OCI-LY1 (cell line): ENCODE data around the gene MTHFD1L.

Experiments used
- EZH2 ChIP-seq: fragments of 200-600 bp; sonication (generic), shearing (Covaris generic); IDR thresholded peaks from 2 replicates; pipeline ENCODE4 v1.8.0; 2017; ENCODE audit warnings: borderline replicate concordance, mixed run types, mild to moderate bottlenecking, antibody characterized with exemption, low read length, moderate library complexity, mixed read lengths
- TF ChIP-seq, protein P1 (sequence below): fragments of 200-600 bp; sonication (generic), shearing (Covaris generic); IDR thresholded peaks from 2 replicates; pipeline ENCODE4 v1.5.1; 2017; ENCODE audit warnings: mild to moderate bottlenecking, antibody characterized with exemption, low read length, moderate library complexity, mixed read lengths

DNA sequence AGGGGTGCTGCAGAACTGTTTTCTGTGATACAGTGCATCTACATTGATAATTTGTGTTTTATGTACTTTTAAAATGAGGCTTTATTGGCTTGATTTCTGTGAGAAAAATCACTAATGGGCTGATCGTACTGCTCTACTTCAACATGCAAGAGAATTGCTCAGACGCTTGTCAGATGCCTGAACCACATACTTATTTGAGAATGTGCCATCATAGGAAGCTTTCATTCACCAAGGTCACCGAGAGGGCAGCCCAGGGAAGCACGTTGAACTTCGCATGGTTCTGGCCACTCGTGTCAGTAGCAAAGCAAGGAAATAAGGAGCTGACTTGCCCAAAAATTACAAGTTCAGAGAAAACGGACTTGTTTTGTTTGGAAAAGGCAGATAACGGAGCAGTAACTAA, 205.8 kb downstream of the MTHFD1L start:
- TF ChIP-seq, protein P1, sequence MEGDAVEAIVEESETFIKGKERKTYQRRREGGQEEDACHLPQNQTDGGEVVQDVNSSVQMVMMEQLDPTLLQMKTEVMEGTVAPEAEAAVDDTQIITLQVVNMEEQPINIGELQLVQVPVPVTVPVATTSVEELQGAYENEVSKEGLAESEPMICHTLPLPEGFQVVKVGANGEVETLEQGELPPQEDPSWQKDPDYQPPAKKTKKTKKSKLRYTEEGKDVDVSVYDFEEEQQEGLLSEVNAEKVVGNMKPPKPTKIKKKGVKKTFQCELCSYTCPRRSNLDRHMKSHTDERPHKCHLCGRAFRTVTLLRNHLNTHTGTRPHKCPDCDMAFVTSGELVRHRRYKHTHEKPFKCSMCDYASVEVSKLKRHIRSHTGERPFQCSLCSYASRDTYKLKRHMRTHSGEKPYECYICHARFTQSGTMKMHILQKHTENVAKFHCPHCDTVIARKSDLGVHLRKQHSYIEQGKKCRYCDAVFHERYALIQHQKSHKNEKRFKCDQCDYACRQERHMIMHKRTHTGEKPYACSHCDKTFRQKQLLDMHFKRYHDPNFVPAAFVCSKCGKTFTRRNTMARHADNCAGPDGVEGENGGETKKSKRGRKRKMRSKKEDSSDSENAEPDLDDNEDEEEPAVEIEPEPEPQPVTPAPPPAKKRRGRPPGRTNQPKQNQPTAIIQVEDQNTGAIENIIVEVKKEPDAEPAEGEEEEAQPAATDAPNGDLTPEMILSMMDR = no peak
- TF ChIP-seq EZH2 = no peak
